ENCODE data around the gene HDAC4. TPM values are rescaled to one million over a fixed set of nuclear protein-coding genes. Genes with fewer than 3 reads are reported as not detected.

Gene HDAC4
- total and polyA plus RNA-seq, 2 of the 8 experiments (the other 6 are each of a cell fraction or from before 2014, with no cell fraction given): 15.4 to 31.5 TPM

- no peak for TF ChIP-seq CHD7 (IDR thresholded peaks at IDR 0.05; ENCODE audit: insufficient replicate concordance, low read length)
Measured at GRCh38 chr2:239261796-239262483, 138.9 kb downstream of the HDAC4 start (continued).

All from H1 (cell line).